GM08714 (cell line): ENCODE data around the gene KRTAP4-1.
"Not testable (repeated sequence)": the region's sequence is repeated elsewhere in the genome, so short reads cannot be mapped to it uniquely, and the experiment has no call there.

ENCODE experiments used
- H3K4me3 ChIP-seq: fragments of 200-500 bp; sonication (Bioruptor generic); 2 replicates; pipeline ENCODE4 v1.5.1; 2014; ENCODE audit warnings: mild to moderate bottlenecking, low read length, inconsistent platforms
- ZNF274 ChIP-seq: IDR thresholded peaks from 2 replicates; pipeline ENCODE4 v1.6.1; 2012; ENCODE audit warnings: mild to moderate bottlenecking, low read depth, low read length

The KRTAP4-1 gene

GRCh38 chr17:41186872-41187271 lies 2.2 kb upstream of the KRTAP4-1 start:
- TF ChIP-seq ZNF274, result no peak
- H3K4me3 ChIP-seq, result no peak overlapping the region

- TF ChIP-seq ZNF274, result no peak
- H3K4me3 ChIP-seq, result no peak overlapping the region
These were observed 290 bp upstream of the KRTAP4-1 start for GRCh38 chr17:41185001-41185400.

- no peak for TF ChIP-seq ZNF274
- H3K4me3 ChIP-seq, result no peak overlapping the region
These were observed 5.7 kb downstream of the KRTAP4-1 start for GRCh38 chr17:41178843-41179616.

- no peak for TF ChIP-seq ZNF274
- no peak overlapping the region for H3K4me3 ChIP-seq
These were observed 6.4 kb downstream of the KRTAP4-1 start for GRCh38 chr17:41178341-41178740.

GRCh38 chr17:41177727-41178271 lies 6.9 kb downstream of the KRTAP4-1 start, which contains the start of gene KRTAP4-2:
Gene KRTAP4-2 (minus strand): TSS chr17:41178221. CDS start chr17:41178164, 57 bp downstream.
- no peak for TF ChIP-seq ZNF274
- H3K4me3 ChIP-seq, result no peak within 1 kb of the TSS

GRCh38 chr17:41176744-41177387 lies 7.8 kb downstream of the KRTAP4-1 start:
- TF ChIP-seq ZNF274, result no peak

GRCh38 chr17:41171886-41172285 lies 12.8 kb downstream of the KRTAP4-1 start:
- no peak overlapping the region for H3K4me3 ChIP-seq
- no peak for TF ChIP-seq ZNF274

More at GRCh38 chr17:41176744-41177387, 7.8 kb downstream of the KRTAP4-1 start:
- no peak overlapping the region for H3K4me3 ChIP-seq

- H3K4me3 ChIP-seq, result no peak within 1 kb of the TSS
- no peak for TF ChIP-seq ZNF274
These were observed 16.6 kb downstream of the KRTAP4-1 start, which contains the start of gene KRTAP4-3 for GRCh38 chr17:41168121-41168520. Gene KRTAP4-3 (minus strand): TSS chr17:41168221. CDS start chr17:41168172, 49 bp downstream.

- no peak for TF ChIP-seq ZNF274
- H3K4me3 ChIP-seq, result no peak overlapping the region
These were observed 17.1 kb downstream of the KRTAP4-1 start for GRCh38 chr17:41167561-41167960.

- TF ChIP-seq ZNF274, result no peak
These were observed 20.9 kb downstream of the KRTAP4-1 start for GRCh38 chr17:41163828-41164227.

GRCh38 chr17:41160648-41161047 lies 24.1 kb downstream of the KRTAP4-1 start, which contains the start of gene KRTAP4-4:
Gene KRTAP4-4 (minus strand): TSS chr17:41160748. CDS start chr17:41160691, 57 bp downstream.
- no peak within 1 kb of the TSS for H3K4me3 ChIP-seq
- TF ChIP-seq ZNF274, result no peak

More at GRCh38 chr17:41163828-41164227, 20.9 kb downstream of the KRTAP4-1 start:
- no peak overlapping the region for H3K4me3 ChIP-seq

- H3K4me3 ChIP-seq, result not testable (repeated sequence)
These were observed 24.5 kb downstream of the KRTAP4-1 start for GRCh38 chr17:41160190-41160589.

- no peak for TF ChIP-seq ZNF274
- no peak overlapping the region for H3K4me3 ChIP-seq
These were observed 30.9 kb downstream of the KRTAP4-1 start for GRCh38 chr17:41153856-41154255.

GRCh38 chr17:41151525-41151924 lies 33.2 kb downstream of the KRTAP4-1 start:
- no peak overlapping the region for H3K4me3 ChIP-seq
- no peak for TF ChIP-seq ZNF274

- TF ChIP-seq ZNF274, result no peak
- no peak overlapping the region for H3K4me3 ChIP-seq
These were observed 34.7 kb downstream of the KRTAP4-1 start for GRCh38 chr17:41150026-41150425.
